Measurements from ENCODE around the gene GRHL1. TPM values are rescaled to one million over a fixed set of nuclear protein-coding genes. Genes with fewer than 3 reads are reported as not detected.

Gene GRHL1
- total RNA-seq, 4 donors from 2014 or later = 0.29 to 1.0 (median 0.75) TPM

DNA sequence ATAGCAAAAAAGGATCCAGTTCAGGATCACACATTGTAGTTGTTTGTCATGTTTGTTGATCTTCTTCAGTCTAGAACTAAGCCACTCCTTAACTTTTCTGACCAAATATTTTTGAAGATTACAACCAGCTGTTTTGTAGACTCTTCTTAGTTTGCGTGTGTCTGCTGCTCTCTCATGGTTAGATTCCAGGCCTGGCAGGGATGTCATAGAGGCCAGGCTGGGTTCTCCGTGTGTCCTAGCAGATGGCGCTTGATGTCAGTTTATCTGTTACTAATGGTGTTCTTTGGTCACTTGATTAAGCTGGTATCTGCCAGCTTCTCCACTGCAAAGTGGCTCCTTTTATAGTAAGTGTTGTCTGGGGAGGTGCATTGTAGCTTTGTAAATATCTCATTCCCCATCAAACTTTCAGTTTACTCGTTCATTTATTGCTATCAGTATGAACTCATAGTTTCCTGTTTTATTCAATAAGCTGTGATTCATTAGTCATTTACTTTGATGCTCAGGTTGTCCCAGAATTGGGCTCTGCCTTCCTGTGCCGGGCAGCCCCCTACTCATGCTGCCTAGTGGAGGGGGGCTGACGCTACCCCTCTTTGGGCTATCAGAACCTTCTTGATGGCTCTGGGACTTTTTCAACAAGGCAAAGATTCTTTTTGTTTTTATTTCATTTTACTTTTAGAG lies 42.1 kb downstream of the GRHL1 start:
- ATAC-seq (peak in 1 of 2 donors; percentile 80), DNase-seq (peak in 1 of 2 donors; percentile 17)
- Histone ChIP-seq H3K9me3 (no peaks in the 10 kb centered on the region), H3K36me3 (no peaks in the 10 kb centered on the region), H3K27me3 (no peaks in the 10 kb centered on the region), H3K4me1 (peaks cover 9 to 19% of the 10 kb centered on the region in 2 donors), H3K4me3 (no peak overlapping the region), H3K27ac (peak overlapping the region in 2 of 4 donors; percentile 44 to 58)
- TF ChIP-seq POLR2A (IDR thresholded peaks at IDR 0.05) = no peak
- TF ChIP-seq, protein P1, sequence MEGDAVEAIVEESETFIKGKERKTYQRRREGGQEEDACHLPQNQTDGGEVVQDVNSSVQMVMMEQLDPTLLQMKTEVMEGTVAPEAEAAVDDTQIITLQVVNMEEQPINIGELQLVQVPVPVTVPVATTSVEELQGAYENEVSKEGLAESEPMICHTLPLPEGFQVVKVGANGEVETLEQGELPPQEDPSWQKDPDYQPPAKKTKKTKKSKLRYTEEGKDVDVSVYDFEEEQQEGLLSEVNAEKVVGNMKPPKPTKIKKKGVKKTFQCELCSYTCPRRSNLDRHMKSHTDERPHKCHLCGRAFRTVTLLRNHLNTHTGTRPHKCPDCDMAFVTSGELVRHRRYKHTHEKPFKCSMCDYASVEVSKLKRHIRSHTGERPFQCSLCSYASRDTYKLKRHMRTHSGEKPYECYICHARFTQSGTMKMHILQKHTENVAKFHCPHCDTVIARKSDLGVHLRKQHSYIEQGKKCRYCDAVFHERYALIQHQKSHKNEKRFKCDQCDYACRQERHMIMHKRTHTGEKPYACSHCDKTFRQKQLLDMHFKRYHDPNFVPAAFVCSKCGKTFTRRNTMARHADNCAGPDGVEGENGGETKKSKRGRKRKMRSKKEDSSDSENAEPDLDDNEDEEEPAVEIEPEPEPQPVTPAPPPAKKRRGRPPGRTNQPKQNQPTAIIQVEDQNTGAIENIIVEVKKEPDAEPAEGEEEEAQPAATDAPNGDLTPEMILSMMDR (IDR thresholded peaks at IDR 0.05 in 4 of 5, conservative IDR thresholded peaks at IDR 0.05 in 1 of 5) = no peak
- intact Hi-C loops (cut with DNase I; ENCODE audit: low total_unique reads) = no loop called here
- in situ Hi-C loops (cut with MboI; ENCODE audit: low sequenced_read_pairs in 4 of 4) = no loop called here

DNA sequence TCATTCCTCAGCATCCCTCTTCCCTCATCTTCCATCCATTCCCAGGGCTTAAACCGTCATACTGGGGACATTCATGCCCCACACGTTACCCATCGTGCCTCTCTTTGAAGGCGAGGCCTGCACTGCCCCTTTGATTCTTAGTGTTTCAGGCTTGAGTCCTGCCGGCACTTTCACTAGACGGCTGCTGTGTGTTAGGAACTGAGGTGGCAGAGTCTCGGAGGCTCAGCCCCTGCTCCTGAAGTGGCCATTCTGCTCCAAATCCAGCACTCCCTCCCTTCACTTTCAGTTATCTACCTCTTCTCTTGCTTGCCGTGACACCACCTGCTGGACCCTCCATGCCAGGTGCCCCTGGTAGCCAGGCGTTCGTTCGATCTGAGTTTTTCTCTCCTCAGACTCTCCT lies 43.0 kb downstream of the GRHL1 start:
- H3K4me1 ChIP-seq = peaks cover 9 to 19% of the 10 kb centered on the region in 2 donors
- in situ Hi-C loops (cut with MboI; ENCODE audit: low sequenced_read_pairs in 4 of 4) = no loop called here
- no peak for TF ChIP-seq POLR2A (IDR thresholded peaks at IDR 0.05)
- TF ChIP-seq, protein P1 (IDR thresholded peaks at IDR 0.05 in 4 of 5, conservative IDR thresholded peaks at IDR 0.05 in 1 of 5) = no peak

DNA sequence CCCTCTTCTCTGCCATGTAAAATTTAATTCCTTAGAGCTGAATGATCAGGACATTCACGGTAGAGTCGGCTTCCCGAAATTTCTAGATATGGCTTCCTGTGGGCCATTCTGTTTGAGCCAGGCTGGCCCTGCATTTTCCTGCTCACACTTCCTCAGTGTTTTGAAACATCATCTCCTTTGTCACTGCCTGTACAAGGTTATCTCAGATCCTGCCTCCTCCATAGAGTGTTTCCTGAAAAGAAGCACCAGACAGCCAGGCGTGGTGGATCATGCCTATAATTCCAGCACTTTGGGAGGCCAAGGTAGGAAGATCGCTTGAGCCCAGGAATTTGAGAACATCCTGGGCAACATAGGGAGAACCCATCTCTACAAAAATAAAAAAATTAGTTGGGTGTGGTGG lies 43.6 kb downstream of the GRHL1 start:
- no peaks in the 10 kb centered on the region for H3K27me3 ChIP-seq
- no peaks in the 10 kb centered on the region for H3K36me3 ChIP-seq
- intact Hi-C loops (cut with DNase I; ENCODE audit: low total_unique reads) = no loop called here
- no peak overlapping the region for H3K27ac ChIP-seq
- in situ Hi-C loops (cut with MboI; ENCODE audit: low sequenced_read_pairs in 4 of 4) = no loop called here
- no peak overlapping the region for H3K4me3 ChIP-seq
- H3K4me1 ChIP-seq = peaks cover 9 to 19% of the 10 kb centered on the region in 2 donors
- ATAC-seq (no peak), DNase-seq (no peak)
- no peaks in the 10 kb centered on the region for H3K9me3 ChIP-seq
- TF ChIP-seq POLR2A (IDR thresholded peaks at IDR 0.05) = no peak
- TF ChIP-seq, protein P1 (IDR thresholded peaks at IDR 0.05 in 4 of 5, conservative IDR thresholded peaks at IDR 0.05 in 1 of 5) = no peak

More for the DNA sequence above, 43.0 kb downstream of the GRHL1 start:
- ATAC-seq (no peak), DNase-seq (no peak)
- intact Hi-C loops (cut with DNase I; ENCODE audit: low total_unique reads) = no loop called here
- Histone ChIP-seq H3K9me3 (no peaks in the 10 kb centered on the region), H3K4me3 (no peak overlapping the region), H3K27ac (no peak overlapping the region), H3K36me3 (no peaks in the 10 kb centered on the region), H3K27me3 (no peaks in the 10 kb centered on the region)

DNA sequence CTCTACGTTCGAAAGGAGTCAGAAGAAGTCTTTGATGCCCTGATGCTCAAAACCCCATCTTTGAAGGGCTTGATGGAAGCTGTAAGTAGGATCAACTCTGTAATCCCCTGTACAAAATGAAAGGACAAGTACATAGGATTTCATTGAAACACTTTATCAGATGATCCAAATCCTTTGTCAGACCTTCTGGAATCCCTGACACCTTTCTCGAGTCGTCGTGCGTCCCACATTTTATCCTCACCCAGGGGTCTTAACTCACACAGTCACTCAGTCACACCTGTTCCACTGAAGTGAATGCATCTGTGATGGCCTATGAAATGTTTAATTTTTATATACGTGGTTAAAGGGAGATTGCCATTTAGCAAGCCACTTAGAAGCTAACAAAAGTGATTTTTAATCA lies 44.8 kb downstream of the GRHL1 start:
- Histone ChIP-seq H3K36me3 (no peaks in the 10 kb centered on the region), H3K4me1 (peaks cover 9 to 19% of the 10 kb centered on the region in 2 donors), H3K9me3 (no peaks in the 10 kb centered on the region), H3K4me3 (no peak overlapping the region), H3K27ac (peak overlapping the region; percentile 11 to 60 (median 46)), H3K27me3 (no peaks in the 10 kb centered on the region)
- DNase-seq = no peak
- in situ Hi-C loops (cut with MboI; ENCODE audit: low sequenced_read_pairs in 4 of 4) = no loop called here
- ATAC-seq = no peak
- intact Hi-C loops (cut with DNase I; ENCODE audit: low total_unique reads) = no loop called here
- TF ChIP-seq, protein P1 (IDR thresholded peaks at IDR 0.05 in 4 of 5, conservative IDR thresholded peaks at IDR 0.05 in 1 of 5) = no peak
- TF ChIP-seq POLR2A (IDR thresholded peaks at IDR 0.05) = no peak
